Transverse colon (tissue), 4 donors: ENCODE data around the gene PTP4A2. TPM values are rescaled to one million over a fixed set of nuclear protein-coding genes. Genes with fewer than 3 reads are reported as not detected.

Source experiments
- DNase-seq: peaks from one replicate; pipeline ENCODE4 v3.0.0-alpha.2; 2019
- H3K27ac ChIP-seq, 4 donors: fragments of 200-600 bp; sonication (generic); 2 replicates each; pipeline ENCODE4 v1.5.1; 2016 to 2018; ENCODE audit warnings: inconsistent platforms in 4 of 4
- H3K27me3 ChIP-seq: fragments of 200-600 bp; sonication (generic); 2 replicates; pipeline ENCODE4 v1.5.1; 2017; ENCODE audit warnings: inconsistent platforms
- H3K36me3 ChIP-seq, 4 donors: fragments of 200-600 bp; sonication (generic); 2 replicates each; pipeline ENCODE4 v1.5.1; 2017 to 2019; ENCODE audit warnings: inconsistent platforms in 4 of 4
- H3K4me1 ChIP-seq, 4 donors: fragments of 200-600 bp; sonication (generic); 2 replicates each; pipeline ENCODE4 v1.5.1; 2017 to 2020; ENCODE audit warnings: inconsistent platforms in 4 of 4
- H3K4me3 ChIP-seq, 4 donors: fragments of 200-600 bp; sonication (generic); 1 replicate in 1 of 4; 2 replicates in 3 of 4; pipeline versions ENCODE4 v1.5.1 to v1.6.1; 2017 to 2019; ENCODE audit warnings: inconsistent platforms in 4 of 4
- H3K9me3 ChIP-seq, 2 donors: fragments of 200-600 bp; sonication (generic); 2 replicates each; pipeline ENCODE4 v1.5.1; 2017 to 2019; ENCODE audit warnings: inconsistent platforms in 2 of 2
- EP300 ChIP-seq: sonication (generic); formaldehyde crosslinking; IDR thresholded peaks from one replicate; pipeline ENCODE4 v1.6.1; 2017; ENCODE audit warnings: antibody characterized with exemption, low read depth
- POLR2A ChIP-seq: fragments of 450-650 bp; IDR thresholded peaks from one replicate; pipeline ENCODE4 v1.6.1; 2016; ENCODE audit warnings: antibody characterized with exemption, mild to moderate bottlenecking, moderate library complexity
- POLR2AphosphoS5 ChIP-seq, 3 donors: sonication (generic); formaldehyde crosslinking; IDR thresholded peaks; one replicate each; pipeline ENCODE4 v1.6.1; 2016; ENCODE audit warnings: antibody characterized with exemption in 3 of 3
- WGBS, 2 donors: methylation state at CpG; one replicate each; pipeline ENCODE4 v1.1.5; 2018; ENCODE audit warnings: low coverage in 1 of 2; 5-methylcytosine and 5-hydroxymethylcytosine counted together
- in situ Hi-C, 4 donors: fragments of 200-750 bp; cut with MboI; loops; one replicate each; pipeline versions ENCODE4 v1.15.0 to v1.15.1; 2017; ENCODE audit warnings: low sequenced_read_pairs in 3 of 4, low pct_ligation_motif_present in 1 of 4, low pct_unique_long_range_greater_than_20kb in 1 of 4
- intact Hi-C: fragments of 100-400 bp; cut with DNase I; formaldehyde crosslinking; loops from one replicate; pipeline ENCODE4 v1.15.1; 2023; ENCODE audit warnings: low total_unique reads
- total RNA-seq, 4 donors: library from RNA; depleted of rRNA; stranded (reverse); fragments of >200 nt; gene quantifications; one replicate each; pipeline ENCODE4 v1.1.0, GENCODE V29; 2016
- TF ChIP-seq, protein P1 (sequence below), 5 experiments: fragments of 200-600 bp in 3 of 5; fragments of 450-650 bp in 2 of 5; sonication (generic) in 3 of 5; IDR thresholded peaks; 1 replicate in 2 of 5; 2 replicates in 3 of 5; pipeline ENCODE4 v1.5.1; 2016 to 2017; ENCODE audit warnings: antibody characterized with exemption in 5 of 5, inconsistent platforms in 3 of 5, mild to moderate bottlenecking in 2 of 5, moderate library complexity in 1 of 5

The PTP4A2 gene
- total RNA-seq, 4 donors from 2014 or later, result 58.9 to 251 (median 195) TPM

DNA sequence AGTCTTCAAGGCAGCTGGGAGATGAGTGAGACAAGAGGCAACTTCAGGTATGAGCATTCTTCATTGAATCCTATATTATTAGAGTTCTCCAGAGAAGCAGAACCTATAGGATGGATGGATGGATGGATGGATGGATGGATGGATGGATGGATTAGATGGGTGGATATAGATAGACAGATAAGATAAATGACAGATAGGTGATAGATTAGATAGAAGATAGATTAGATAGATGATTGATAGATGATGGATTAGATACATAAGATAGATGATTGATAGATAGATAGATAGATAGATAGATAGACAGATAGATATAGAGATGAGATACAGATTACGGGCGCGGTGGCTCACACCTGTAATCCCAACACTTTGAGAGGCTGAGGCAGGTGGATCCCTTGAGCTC is 79.1 kb downstream of the PTP4A2 start:
- Histone ChIP-seq H3K9me3 (no peaks in the 10 kb centered on the region), H3K27ac (no peak overlapping the region), H3K4me1 (peaks cover 0 to 12% (median 5%) of the 10 kb centered on the region in 4 donors), H3K4me3 (no peak overlapping the region), H3K36me3 (no peaks in the 10 kb centered on the region), H3K27me3 (no peaks in the 10 kb centered on the region)
- DNase-seq, result no peak
- TF ChIP-seq POLR2A (no peak), EP300 (no peak), POLR2AphosphoS5 (IDR thresholded peaks at IDR 0.05) (no peak)
- TF ChIP-seq, protein P1, sequence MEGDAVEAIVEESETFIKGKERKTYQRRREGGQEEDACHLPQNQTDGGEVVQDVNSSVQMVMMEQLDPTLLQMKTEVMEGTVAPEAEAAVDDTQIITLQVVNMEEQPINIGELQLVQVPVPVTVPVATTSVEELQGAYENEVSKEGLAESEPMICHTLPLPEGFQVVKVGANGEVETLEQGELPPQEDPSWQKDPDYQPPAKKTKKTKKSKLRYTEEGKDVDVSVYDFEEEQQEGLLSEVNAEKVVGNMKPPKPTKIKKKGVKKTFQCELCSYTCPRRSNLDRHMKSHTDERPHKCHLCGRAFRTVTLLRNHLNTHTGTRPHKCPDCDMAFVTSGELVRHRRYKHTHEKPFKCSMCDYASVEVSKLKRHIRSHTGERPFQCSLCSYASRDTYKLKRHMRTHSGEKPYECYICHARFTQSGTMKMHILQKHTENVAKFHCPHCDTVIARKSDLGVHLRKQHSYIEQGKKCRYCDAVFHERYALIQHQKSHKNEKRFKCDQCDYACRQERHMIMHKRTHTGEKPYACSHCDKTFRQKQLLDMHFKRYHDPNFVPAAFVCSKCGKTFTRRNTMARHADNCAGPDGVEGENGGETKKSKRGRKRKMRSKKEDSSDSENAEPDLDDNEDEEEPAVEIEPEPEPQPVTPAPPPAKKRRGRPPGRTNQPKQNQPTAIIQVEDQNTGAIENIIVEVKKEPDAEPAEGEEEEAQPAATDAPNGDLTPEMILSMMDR (IDR thresholded peaks at IDR 0.05), result no peak
- in situ Hi-C loops (no loop called here), intact Hi-C loops (no loop called here)
- WGBS, 2 donors, result 93 to 94% methylated on average over 3 of the region's 3 CpGs

DNA sequence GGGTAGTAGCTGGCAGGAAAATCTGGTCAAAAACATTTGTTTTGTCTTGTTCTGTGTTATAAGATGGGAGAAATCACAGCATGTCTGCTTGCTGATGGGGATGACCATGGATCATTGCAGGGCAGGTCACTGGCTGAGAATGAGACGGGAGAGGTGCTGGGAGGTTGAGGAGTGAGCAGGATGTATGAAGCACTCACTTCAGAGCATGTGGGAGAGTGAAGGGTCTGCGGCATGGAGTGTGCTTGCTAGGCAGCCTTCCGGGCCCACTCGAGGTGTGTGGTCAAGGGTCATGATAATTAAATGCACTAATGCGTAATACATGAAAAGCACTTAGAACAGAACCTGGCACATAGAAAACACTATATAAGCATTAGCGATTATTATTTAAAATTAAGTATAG is 80.3 kb downstream of the PTP4A2 start:
- no peak for DNase-seq
- intact Hi-C loops, result no loop called here
- 89 to 90% methylated on average over 6 of the region's 6 CpGs for WGBS, 2 donors
- TF ChIP-seq EP300, result no peak
- no peak for TF ChIP-seq POLR2A
- no peak for TF ChIP-seq POLR2AphosphoS5 (IDR thresholded peaks at IDR 0.05)
- TF ChIP-seq, protein P1 (IDR thresholded peaks at IDR 0.05), result no peak
- in situ Hi-C loops, result no loop called here
- Histone ChIP-seq H3K4me3 (no peak overlapping the region), H3K27ac (no peak overlapping the region), H3K4me1 (peaks cover 0 to 12% (median 5%) of the 10 kb centered on the region in 4 donors), H3K9me3 (no peaks in the 10 kb centered on the region), H3K36me3 (no peaks in the 10 kb centered on the region), H3K27me3 (no peaks in the 10 kb centered on the region)

Other genes starting within 250 kb of the PTP4A2 start
- gene COL16A1, start 234.4 kb downstream of the PTP4A2 start, total RNA-seq, result 100 to 1,000 TPM in 1 of 4 donors, 10 to 100 TPM in 3; 14.3 to 135 (median 40.1) TPM
- 1 to 10 TPM in 2 of 4 donors, under 1 TPM in 1, not detected in 1; 0.55 to 4.2 (median 1.1) TPM for gene ADGRB2, start 174.0 kb downstream of the PTP4A2 start, total RNA-seq
- gene SPOCD1, start 122.3 kb downstream of the PTP4A2 start, total RNA-seq, result under 1 TPM in 2 of 4 donors, not detected in 2; 0.48 to 0.80 TPM
- 10 to 100 TPM; 49.3 to 83.4 (median 57.1) TPM for gene KHDRBS1, start 75.5 kb upstream of the PTP4A2 start, total RNA-seq
- gene TMEM39B, start 134.6 kb upstream of the PTP4A2 start, total RNA-seq, result 10 to 100 TPM in 1 of 4 donors, 1 to 10 TPM in 3; 2.6 to 35.8 (median 3.5) TPM
- 10 to 100 TPM; 20.5 to 30.5 (median 25.4) TPM for gene KPNA6, start 169.7 kb upstream of the PTP4A2 start, total RNA-seq
- gene TXLNA, start 241.3 kb upstream of the PTP4A2 start, total RNA-seq, result 10 to 100 TPM; 16.5 to 37.3 (median 25.7) TPM